Measurements from ENCODE around the gene H1-8. TPM values are rescaled to one million over a fixed set of nuclear protein-coding genes. Genes with fewer than 3 reads are reported as not detected.

H1-8 gene
- total and polyA plus RNA-seq, 9 of the 15 experiments (the other 6 are each of a cell fraction or from before 2014, with no cell fraction given): not detected

DNA sequence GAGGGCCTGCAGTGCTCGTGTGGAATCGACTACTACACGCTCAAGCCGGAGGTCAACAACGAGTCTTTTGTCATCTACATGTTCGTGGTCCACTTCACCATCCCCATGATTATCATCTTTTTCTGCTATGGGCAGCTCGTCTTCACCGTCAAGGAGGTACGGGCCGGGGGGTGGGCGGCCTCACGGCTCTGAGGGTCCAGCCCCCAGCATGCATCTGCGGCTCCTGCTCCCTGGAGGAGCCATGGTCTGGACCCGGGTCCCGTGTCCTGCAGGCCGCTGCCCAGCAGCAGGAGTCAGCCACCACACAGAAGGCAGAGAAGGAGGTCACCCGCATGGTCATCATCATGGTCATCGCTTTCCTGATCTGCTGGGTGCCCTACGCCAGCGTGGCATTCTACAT lies 10.7 kb upstream of the H1-8 start:
- Histone ChIP-seq H3K4me1 (replicated peaks in 1 of 2; ENCODE audit: control insufficient read depth in 2 of 2, insufficient read depth in 2 of 2, low read length in 2 of 2) (peaks cover 0 to 7% of the 10 kb centered on the region in 2 experiments; a peak in 3 of 5 replicates), H3K9me3 (replicated peaks; ENCODE audit: control insufficient read depth, insufficient read depth, low read depth, low read length) (no peaks in the 10 kb centered on the region), H4K20me1 (replicated peaks; ENCODE audit: control insufficient read depth, insufficient read depth, low read length) (no peaks in the 10 kb centered on the region), H3K79me2 (ENCODE audit: control insufficient read depth, insufficient read depth, low read length) (no peaks in the 10 kb centered on the region), H3K4me3 (no peak overlapping the region), H2AFZ (ENCODE audit: low read depth, low read length) (no peak overlapping the region), H3K27me3 (ENCODE audit: control insufficient read depth in 2 of 2, insufficient read depth in 2 of 2, low read length in 2 of 2) (peaks cover 4 to 22% of the 10 kb centered on the region in 2 experiments; a peak in 2 of 5 replicates), H3K36me3 (ENCODE audit: control insufficient read depth, insufficient read depth, low read length) (no peaks in the 10 kb centered on the region), H3K9me1 (ENCODE audit: control insufficient read depth, insufficient read depth, low read length) (no peaks in the 10 kb centered on the region), H3K9ac (ENCODE audit: insufficient read depth in 1 of 2, low read depth in 2 of 2, low read length in 2 of 2) (no peak overlapping the region), H3K4me2 (ENCODE audit: insufficient read depth, low read length) (no peak overlapping the region), H3K27ac (ENCODE audit: extremely low read depth, low read depth, low read length) (no peak overlapping the region)
- in situ Hi-C loops (cut with MboI): no loop called here
- ChIA-PET POLR2A (no interaction called here), CTCF (ENCODE audit: low intra/inter-chr PET ratio) (no interaction called here)
- DNase-seq (ENCODE audit: extremely low read depth in 1 of 4, low spot score in 3 of 4) (no peak), ATAC-seq (no peak), FAIRE-seq (no peak)
- 18% methylated on average over 15 of the region's 20 CpGs for WGBS (ENCODE audit: insufficient coverage, low coverage, missing lambda C conversion rate)
- no peak for TF ChIP-seq RCOR1 (IDR thresholded peaks at IDR 0.05; ENCODE audit: borderline replicate concordance in 1 of 2, low read depth in 2 of 2, low read length in 2 of 2)
- TF ChIP-seq, protein P1, sequence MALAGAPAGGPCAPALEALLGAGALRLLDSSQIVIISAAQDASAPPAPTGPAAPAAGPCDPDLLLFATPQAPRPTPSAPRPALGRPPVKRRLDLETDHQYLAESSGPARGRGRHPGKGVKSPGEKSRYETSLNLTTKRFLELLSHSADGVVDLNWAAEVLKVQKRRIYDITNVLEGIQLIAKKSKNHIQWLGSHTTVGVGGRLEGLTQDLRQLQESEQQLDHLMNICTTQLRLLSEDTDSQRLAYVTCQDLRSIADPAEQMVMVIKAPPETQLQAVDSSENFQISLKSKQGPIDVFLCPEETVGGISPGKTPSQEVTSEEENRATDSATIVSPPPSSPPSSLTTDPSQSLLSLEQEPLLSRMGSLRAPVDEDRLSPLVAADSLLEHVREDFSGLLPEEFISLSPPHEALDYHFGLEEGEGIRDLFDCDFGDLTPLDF (CRISPR knock-in tag; IDR thresholded peaks at IDR 0.05): no peak
- no peak for TF ChIP-seq ETV1 (tag; conservative IDR thresholded peaks at IDR 0.05; ENCODE audit: low read depth)
- no peak for TF ChIP-seq PHB (CRISPR knock-in tag; IDR thresholded peaks at IDR 0.05)
- TF ChIP-seq, protein P2, sequence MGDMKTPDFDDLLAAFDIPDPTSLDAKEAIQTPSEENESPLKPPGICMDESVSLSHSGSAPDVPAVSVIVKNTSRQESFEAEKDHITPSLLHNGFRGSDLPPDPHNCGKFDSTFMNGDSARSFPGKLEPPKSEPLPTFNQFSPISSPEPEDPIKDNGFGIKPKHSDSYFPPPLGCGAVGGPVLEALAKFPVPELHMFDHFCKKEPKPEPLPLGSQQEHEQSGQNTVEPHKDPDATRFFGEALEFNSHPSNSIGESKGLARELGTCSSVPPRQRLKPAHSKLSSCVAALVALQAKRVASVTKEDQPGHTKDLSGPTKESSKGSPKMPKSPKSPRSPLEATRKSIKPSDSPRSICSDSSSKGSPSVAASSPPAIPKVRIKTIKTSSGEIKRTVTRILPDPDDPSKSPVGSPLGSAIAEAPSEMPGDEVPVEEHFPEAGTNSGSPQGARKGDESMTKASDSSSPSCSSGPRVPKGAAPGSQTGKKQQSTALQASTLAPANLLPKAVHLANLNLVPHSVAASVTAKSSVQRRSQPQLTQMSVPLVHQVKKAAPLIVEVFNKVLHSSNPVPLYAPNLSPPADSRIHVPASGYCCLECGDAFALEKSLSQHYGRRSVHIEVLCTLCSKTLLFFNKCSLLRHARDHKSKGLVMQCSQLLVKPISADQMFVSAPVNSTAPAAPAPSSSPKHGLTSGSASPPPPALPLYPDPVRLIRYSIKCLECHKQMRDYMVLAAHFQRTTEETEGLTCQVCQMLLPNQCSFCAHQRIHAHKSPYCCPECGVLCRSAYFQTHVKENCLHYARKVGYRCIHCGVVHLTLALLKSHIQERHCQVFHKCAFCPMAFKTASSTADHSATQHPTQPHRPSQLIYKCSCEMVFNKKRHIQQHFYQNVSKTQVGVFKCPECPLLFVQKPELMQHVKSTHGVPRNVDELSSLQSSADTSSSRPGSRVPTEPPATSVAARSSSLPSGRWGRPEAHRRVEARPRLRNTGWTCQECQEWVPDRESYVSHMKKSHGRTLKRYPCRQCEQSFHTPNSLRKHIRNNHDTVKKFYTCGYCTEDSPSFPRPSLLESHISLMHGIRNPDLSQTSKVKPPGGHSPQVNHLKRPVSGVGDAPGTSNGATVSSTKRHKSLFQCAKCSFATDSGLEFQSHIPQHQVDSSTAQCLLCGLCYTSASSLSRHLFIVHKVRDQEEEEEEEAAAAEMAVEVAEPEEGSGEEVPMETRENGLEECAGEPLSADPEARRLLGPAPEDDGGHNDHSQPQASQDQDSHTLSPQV (IDR thresholded peaks at IDR 0.05): no peak
- no peak for TF ChIP-seq ZNF436 (CRISPR knock-in tag; IDR thresholded peaks at IDR 0.05)
- no peak for TF ChIP-seq MCM2 (IDR thresholded peaks at IDR 0.05; ENCODE audit: low read depth)
- intact Hi-C loops (cut with micrococcal nuclease): no loop called here
- no TSS peak for BruUV-seq (replicated peaks)
